ENCODE data around the gene CAPN9. TPM values are rescaled to one million over a fixed set of nuclear protein-coding genes. Genes with fewer than 3 reads are reported as not detected.

CAPN9 gene
- total RNA-seq, 2 donors from 2014 or later, result 1.2 TPM; not detected in 1

- Histone ChIP-seq H3K4me1 (ENCODE audit: control insufficient read depth in 1 of 2, low read depth in 2 of 2) (no peaks in the 10 kb centered on the region), H3K9me3 (no peaks in the 10 kb centered on the region), H3K36me3 (no peaks in the 10 kb centered on the region), H3K4me3 (no peak overlapping the region), H3K27me3 (replicated peaks; ENCODE audit: insufficient read depth) (no peaks in the 10 kb centered on the region), H3K27ac (no peak overlapping the region)
- TF ChIP-seq, protein P1, sequence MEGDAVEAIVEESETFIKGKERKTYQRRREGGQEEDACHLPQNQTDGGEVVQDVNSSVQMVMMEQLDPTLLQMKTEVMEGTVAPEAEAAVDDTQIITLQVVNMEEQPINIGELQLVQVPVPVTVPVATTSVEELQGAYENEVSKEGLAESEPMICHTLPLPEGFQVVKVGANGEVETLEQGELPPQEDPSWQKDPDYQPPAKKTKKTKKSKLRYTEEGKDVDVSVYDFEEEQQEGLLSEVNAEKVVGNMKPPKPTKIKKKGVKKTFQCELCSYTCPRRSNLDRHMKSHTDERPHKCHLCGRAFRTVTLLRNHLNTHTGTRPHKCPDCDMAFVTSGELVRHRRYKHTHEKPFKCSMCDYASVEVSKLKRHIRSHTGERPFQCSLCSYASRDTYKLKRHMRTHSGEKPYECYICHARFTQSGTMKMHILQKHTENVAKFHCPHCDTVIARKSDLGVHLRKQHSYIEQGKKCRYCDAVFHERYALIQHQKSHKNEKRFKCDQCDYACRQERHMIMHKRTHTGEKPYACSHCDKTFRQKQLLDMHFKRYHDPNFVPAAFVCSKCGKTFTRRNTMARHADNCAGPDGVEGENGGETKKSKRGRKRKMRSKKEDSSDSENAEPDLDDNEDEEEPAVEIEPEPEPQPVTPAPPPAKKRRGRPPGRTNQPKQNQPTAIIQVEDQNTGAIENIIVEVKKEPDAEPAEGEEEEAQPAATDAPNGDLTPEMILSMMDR (IDR thresholded peaks at IDR 0.05), result no peak
- no peak for ATAC-seq (ENCODE audit: insufficient number of reproducible peaks, low FRiP score, low read depth)
- no peak for DNase-seq (ENCODE audit: low spot score)
Measured at GRCh38 chr1:230735447-230735846, 11.7 kb upstream of the CAPN9 start.

DNA sequence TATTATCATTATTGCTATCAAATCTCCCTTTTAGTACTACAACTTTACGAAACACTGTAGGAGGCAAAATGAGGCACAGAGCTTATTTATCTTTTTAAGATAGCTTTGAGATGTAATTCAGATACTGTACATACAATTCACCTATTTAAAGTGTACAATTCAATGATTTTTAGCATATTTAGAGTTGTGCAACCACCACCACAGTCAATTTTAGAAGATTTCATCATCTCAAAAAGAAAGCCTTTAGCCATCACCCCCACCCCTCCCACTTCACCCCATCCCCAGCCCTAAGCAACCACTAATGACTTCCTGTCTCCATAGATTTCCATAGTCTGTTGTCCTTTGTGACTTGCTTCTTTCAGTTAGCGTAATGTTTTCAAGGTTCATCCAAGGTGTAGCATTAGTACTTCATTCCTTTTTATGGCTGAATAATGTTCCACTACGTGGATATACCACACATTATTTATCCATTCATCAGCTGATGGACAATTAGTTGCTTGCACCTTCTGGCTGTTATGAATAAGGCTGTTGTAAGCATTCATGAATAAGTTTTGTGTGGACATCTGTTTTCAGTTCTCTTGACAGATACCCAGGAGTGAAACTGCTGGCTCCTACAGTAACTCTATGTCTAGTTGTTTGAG is 9.4 kb upstream of the CAPN9 start:
- no peak for ATAC-seq (ENCODE audit: insufficient number of reproducible peaks, low FRiP score, low read depth)
- H3K27me3 ChIP-seq (replicated peaks; ENCODE audit: insufficient read depth), result no peaks in the 10 kb centered on the region
- H3K4me3 ChIP-seq, result no peak overlapping the region
- no peaks in the 10 kb centered on the region for H3K36me3 ChIP-seq
- H3K4me1 ChIP-seq (ENCODE audit: control insufficient read depth in 1 of 2, low read depth in 2 of 2), result no peaks in the 10 kb centered on the region
- H3K9me3 ChIP-seq, result no peaks in the 10 kb centered on the region
- no peak overlapping the region for H3K27ac ChIP-seq
- TF ChIP-seq, protein P1 (IDR thresholded peaks at IDR 0.05), result no peak
- DNase-seq (ENCODE audit: low spot score), result no peak

GRCh38 chr1:230739564-230740290 is 7.5 kb upstream of the CAPN9 start:
- no peak for ATAC-seq (ENCODE audit: insufficient number of reproducible peaks, low FRiP score, low read depth)
- H3K9me3 ChIP-seq, result no peaks in the 10 kb centered on the region
- H3K27me3 ChIP-seq (replicated peaks; ENCODE audit: insufficient read depth), result no peaks in the 10 kb centered on the region

DNA sequence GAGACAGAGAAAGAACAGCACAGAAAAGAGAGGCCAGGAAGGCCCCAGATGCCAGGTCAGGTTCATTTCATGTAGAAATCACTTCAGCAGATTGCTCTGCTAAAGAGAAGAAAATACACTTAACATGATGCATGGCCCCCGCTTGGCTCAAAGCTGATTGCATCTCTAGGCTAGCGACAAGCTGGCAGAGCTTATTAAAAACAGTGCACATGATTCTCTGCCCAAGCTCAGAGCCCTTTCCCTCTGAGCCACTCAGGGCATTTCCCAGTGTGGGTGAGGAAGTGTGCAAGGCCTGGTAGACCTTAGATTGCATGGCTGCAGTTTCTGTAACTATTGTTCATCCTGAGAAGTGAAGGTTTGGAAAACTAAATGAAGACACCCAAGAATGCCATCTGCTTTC is 3.3 kb upstream of the CAPN9 start:
- Histone ChIP-seq H3K27ac (no peak overlapping the region), H3K4me1 (ENCODE audit: control insufficient read depth in 1 of 2, low read depth in 2 of 2) (no peaks in the 10 kb centered on the region), H3K9me3 (no peaks in the 10 kb centered on the region), H3K4me3 (no peak overlapping the region), H3K27me3 (replicated peaks; ENCODE audit: insufficient read depth) (no peaks in the 10 kb centered on the region), H3K36me3 (no peaks in the 10 kb centered on the region)
- no peak for ATAC-seq (ENCODE audit: insufficient number of reproducible peaks, low FRiP score, low read depth)
- TF ChIP-seq, protein P1 (IDR thresholded peaks at IDR 0.05), result no peak
- no peak for DNase-seq (ENCODE audit: low spot score)

More at GRCh38 chr1:230739564-230740290, 7.5 kb upstream of the CAPN9 start:
- no peak overlapping the region for H3K27ac ChIP-seq
- no peaks in the 10 kb centered on the region for H3K4me1 ChIP-seq (ENCODE audit: control insufficient read depth in 1 of 2, low read depth in 2 of 2)
- no peak overlapping the region for H3K4me3 ChIP-seq
- no peaks in the 10 kb centered on the region for H3K36me3 ChIP-seq
- TF ChIP-seq, protein P1 (IDR thresholded peaks at IDR 0.05), result no peak
- no peak for DNase-seq (ENCODE audit: low spot score)

- no peaks in the 10 kb centered on the region for H3K36me3 ChIP-seq
- H3K27me3 ChIP-seq (replicated peaks; ENCODE audit: insufficient read depth), result no peaks in the 10 kb centered on the region
- DNase-seq (ENCODE audit: low spot score) (no peak), ATAC-seq (ENCODE audit: insufficient number of reproducible peaks, low FRiP score, low read depth) (no peak)
- H3K27ac ChIP-seq, result no peak overlapping the region
- TF ChIP-seq, protein P1 (IDR thresholded peaks at IDR 0.05), result no peak
- H3K9me3 ChIP-seq, result no peaks in the 10 kb centered on the region
- no peak overlapping the region for H3K4me3 ChIP-seq
- H3K4me1 ChIP-seq (ENCODE audit: control insufficient read depth in 1 of 2, low read depth in 2 of 2), result no peaks in the 10 kb centered on the region
Measured at GRCh38 chr1:230744382-230744781, 2.8 kb upstream of the CAPN9 start.
